NCI-H1694 (cell line): ENCODE measurements around the gene PPP1R3D.

Experiments
- DNase-seq: peaks from one replicate; lab custom pipeline; 2025; lab: John Stamatoyannopoulos, UW

The PPP1R3D gene

GRCh38 chr20:59948828-59949720 is 9.0 kb upstream of the PPP1R3D start:
- peak; percentile 25 for DNase-seq

- no peak for DNase-seq
These were observed 8.1 kb upstream of the PPP1R3D start for GRCh38 chr20:59948212-59948611.

GRCh38 chr20:59947376-59947775 is 7.3 kb upstream of the PPP1R3D start:
- no peak for DNase-seq

- DNase-seq, result no peak
These were observed 5.6 kb upstream of the PPP1R3D start for GRCh38 chr20:59945731-59946130.

- DNase-seq, result no peak
These were observed 5.1 kb upstream of the PPP1R3D start for GRCh38 chr20:59945175-59945574.

GRCh38 chr20:59944726-59945125 is 4.6 kb upstream of the PPP1R3D start:
- no peak for DNase-seq

- no peak for DNase-seq
These were observed 2.1 kb upstream of the PPP1R3D start for GRCh38 chr20:59942245-59942644.

- DNase-seq, result no peak
These were observed 820 bp upstream of the PPP1R3D start for GRCh38 chr20:59940956-59941294.

- DNase-seq, result no peak
These were observed 301 bp downstream of the PPP1R3D start for GRCh38 chr20:59939879-59940128.

GRCh38 chr20:59939052-59939878 is 840 bp downstream of the PPP1R3D start:
- DNase-seq, result no peak

GRCh38 chr20:59938696-59939051 is 1.4 kb downstream of the PPP1R3D start:
- DNase-seq, result no peak

- no peak for DNase-seq
These were observed 1.9 kb downstream of the PPP1R3D start for GRCh38 chr20:59938221-59938620.

GRCh38 chr20:59937150-59937549 is 3.0 kb downstream of the PPP1R3D start:
- no peak for DNase-seq

GRCh38 chr20:59936409-59936808 is 3.7 kb downstream of the PPP1R3D start:
- no peak for DNase-seq

- no peak for DNase-seq
These were observed 4.5 kb downstream of the PPP1R3D start for GRCh38 chr20:59935457-59936185.

- DNase-seq, result no peak
These were observed 6.1 kb downstream of the PPP1R3D start for GRCh38 chr20:59933849-59934585.

- DNase-seq, result no peak
These were observed 6.7 kb downstream of the PPP1R3D start, which contains the start of gene SYCP2 for GRCh38 chr20:59933296-59933848. Gene SYCP2, minus strand, starts transcription at chr20:59933637. Its CDS starts 11,224 bp downstream, at chr20:59922413.

- DNase-seq, result no peak
These were observed 7.3 kb downstream of the PPP1R3D start for GRCh38 chr20:59932616-59933295.

- DNase-seq, result no peak
These were observed 8.4 kb downstream of the PPP1R3D start for GRCh38 chr20:59931511-59932312.

GRCh38 chr20:59925899-59926298 is 14.2 kb downstream of the PPP1R3D start:
- no peak for DNase-seq
